HL-60 (cell line): ENCODE measurements around the gene ABCC11.

Source experiments
- GABPA ChIP-seq: IDR thresholded peaks from 2 replicates; pipeline ENCODE4 v1.6.1; 2012; ENCODE audit warnings: low read depth
- POLR2AphosphoS5 ChIP-seq: IDR thresholded peaks from 2 replicates; pipeline ENCODE4 v1.6.1; 2012; ENCODE audit warnings: low read depth
- SPI1 ChIP-seq: IDR thresholded peaks from 2 replicates; pipeline ENCODE4 v1.6.1; 2012; ENCODE audit warnings: low read depth, mild to moderate bottlenecking, borderline replicate concordance
- TF ChIP-seq, protein P1 (sequence below): IDR thresholded peaks from one replicate; pipeline ENCODE4 v1.5.1; 2011; ENCODE audit warnings: low read length, control low read depth, inconsistent platforms; ENCODE audit not compliant: insufficient read depth
- TF ChIP-seq, protein P2 (sequence below): IDR thresholded peaks from 2 replicates; pipeline ENCODE4 v1.6.1; 2012; ENCODE audit warnings: low read depth; ENCODE audit not compliant: insufficient replicate concordance

DNA sequence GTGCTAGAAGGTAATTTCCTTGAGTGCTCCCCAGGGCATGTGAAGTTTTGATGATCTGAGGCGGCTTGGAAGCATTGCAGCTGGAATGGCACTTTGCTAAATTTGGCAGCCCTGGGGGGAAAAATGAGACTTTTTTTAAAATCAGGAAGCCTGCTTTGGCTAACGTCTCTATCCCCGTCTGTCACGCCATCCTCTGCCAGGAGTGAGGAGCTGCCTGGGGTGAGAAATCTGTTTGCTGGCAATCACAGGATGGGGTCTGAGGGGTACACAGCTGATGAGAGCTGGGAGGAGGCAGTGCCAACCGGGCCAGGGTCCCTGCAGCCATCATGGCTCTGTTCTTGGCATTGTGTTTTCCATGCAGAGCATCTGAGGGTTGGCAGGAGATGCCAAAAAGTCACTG lies 93.6 kb downstream of the ABCC11 start:
- TF ChIP-seq, protein P1, sequence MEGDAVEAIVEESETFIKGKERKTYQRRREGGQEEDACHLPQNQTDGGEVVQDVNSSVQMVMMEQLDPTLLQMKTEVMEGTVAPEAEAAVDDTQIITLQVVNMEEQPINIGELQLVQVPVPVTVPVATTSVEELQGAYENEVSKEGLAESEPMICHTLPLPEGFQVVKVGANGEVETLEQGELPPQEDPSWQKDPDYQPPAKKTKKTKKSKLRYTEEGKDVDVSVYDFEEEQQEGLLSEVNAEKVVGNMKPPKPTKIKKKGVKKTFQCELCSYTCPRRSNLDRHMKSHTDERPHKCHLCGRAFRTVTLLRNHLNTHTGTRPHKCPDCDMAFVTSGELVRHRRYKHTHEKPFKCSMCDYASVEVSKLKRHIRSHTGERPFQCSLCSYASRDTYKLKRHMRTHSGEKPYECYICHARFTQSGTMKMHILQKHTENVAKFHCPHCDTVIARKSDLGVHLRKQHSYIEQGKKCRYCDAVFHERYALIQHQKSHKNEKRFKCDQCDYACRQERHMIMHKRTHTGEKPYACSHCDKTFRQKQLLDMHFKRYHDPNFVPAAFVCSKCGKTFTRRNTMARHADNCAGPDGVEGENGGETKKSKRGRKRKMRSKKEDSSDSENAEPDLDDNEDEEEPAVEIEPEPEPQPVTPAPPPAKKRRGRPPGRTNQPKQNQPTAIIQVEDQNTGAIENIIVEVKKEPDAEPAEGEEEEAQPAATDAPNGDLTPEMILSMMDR, result no peak
- TF ChIP-seq POLR2AphosphoS5 (no peak), GABPA (no peak), SPI1 (no peak)
- TF ChIP-seq, protein P2, sequence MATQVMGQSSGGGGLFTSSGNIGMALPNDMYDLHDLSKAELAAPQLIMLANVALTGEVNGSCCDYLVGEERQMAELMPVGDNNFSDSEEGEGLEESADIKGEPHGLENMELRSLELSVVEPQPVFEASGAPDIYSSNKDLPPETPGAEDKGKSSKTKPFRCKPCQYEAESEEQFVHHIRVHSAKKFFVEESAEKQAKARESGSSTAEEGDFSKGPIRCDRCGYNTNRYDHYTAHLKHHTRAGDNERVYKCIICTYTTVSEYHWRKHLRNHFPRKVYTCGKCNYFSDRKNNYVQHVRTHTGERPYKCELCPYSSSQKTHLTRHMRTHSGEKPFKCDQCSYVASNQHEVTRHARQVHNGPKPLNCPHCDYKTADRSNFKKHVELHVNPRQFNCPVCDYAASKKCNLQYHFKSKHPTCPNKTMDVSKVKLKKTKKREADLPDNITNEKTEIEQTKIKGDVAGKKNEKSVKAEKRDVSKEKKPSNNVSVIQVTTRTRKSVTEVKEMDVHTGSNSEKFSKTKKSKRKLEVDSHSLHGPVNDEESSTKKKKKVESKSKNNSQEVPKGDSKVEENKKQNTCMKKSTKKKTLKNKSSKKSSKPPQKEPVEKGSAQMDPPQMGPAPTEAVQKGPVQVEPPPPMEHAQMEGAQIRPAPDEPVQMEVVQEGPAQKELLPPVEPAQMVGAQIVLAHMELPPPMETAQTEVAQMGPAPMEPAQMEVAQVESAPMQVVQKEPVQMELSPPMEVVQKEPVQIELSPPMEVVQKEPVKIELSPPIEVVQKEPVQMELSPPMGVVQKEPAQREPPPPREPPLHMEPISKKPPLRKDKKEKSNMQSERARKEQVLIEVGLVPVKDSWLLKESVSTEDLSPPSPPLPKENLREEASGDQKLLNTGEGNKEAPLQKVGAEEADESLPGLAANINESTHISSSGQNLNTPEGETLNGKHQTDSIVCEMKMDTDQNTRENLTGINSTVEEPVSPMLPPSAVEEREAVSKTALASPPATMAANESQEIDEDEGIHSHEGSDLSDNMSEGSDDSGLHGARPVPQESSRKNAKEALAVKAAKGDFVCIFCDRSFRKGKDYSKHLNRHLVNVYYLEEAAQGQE, result no peak
